Fibroblast of lung (primary cell): ENCODE measurements around the gene PGLYRP4. TPM values are rescaled to one million over a fixed set of nuclear protein-coding genes. Genes with fewer than 3 reads are reported as not detected.

Source experiments
- DNase-seq, 2 donors: peaks; one replicate each; pipeline versions ENCODE4 v3.0.0 to v3.0.0-alpha.2; 2010; ENCODE audit warnings: low read depth in 2 of 2
- H2AFZ ChIP-seq: 2 replicates; pipeline ENCODE4 v1.5.1; 2012; ENCODE audit warnings: low read length, control low read depth, inconsistent platforms
- H3K27ac ChIP-seq: 2 replicates; pipeline ENCODE4 v1.5.1; 2011; ENCODE audit warnings: low read length, control low read depth; ENCODE audit not compliant: insufficient read depth
- H3K27me3 ChIP-seq: 2 replicates; pipeline ENCODE4 v1.5.1; 2011; ENCODE audit warnings: mild to moderate bottlenecking, low read length; ENCODE audit not compliant: control insufficient read depth, insufficient read depth
- H3K36me3 ChIP-seq: 2 replicates; pipeline ENCODE4 v1.5.1; 2011; ENCODE audit warnings: low read length; ENCODE audit not compliant: control insufficient read depth, insufficient read depth
- H3K4me1 ChIP-seq: 2 replicates; pipeline ENCODE4 v1.5.1; 2011; ENCODE audit warnings: low read length; ENCODE audit not compliant: control insufficient read depth, insufficient read depth; ENCODE audit errors: extremely low read depth
- H3K4me2 ChIP-seq: 2 replicates; pipeline ENCODE4 v1.5.1; 2011; ENCODE audit warnings: low read length, control low read depth; ENCODE audit not compliant: insufficient read depth; ENCODE audit errors: extremely low read depth
- H3K4me3 ChIP-seq, 4 experiments: fragments of 200-600 bp in 1 of 4; sonication (generic) in 1 of 4; replicated peaks in 1 of 4; 2 replicates each; pipeline ENCODE4 v1.5.1; 2011 to 2016; ENCODE audit warnings: low read length in 4 of 4, low read depth in 3 of 4, mild to moderate bottlenecking in 3 of 4, control low read depth in 2 of 4, inconsistent platforms in 1 of 4, mixed read lengths in 1 of 4; ENCODE audit not compliant: insufficient read depth in 1 of 4; ENCODE audit errors: control extremely low read depth in 1 of 4
- H3K79me2 ChIP-seq: 2 replicates; pipeline ENCODE4 v1.5.1; 2012; ENCODE audit warnings: mild to moderate bottlenecking, low read length, inconsistent platforms; ENCODE audit not compliant: control insufficient read depth, insufficient read depth
- H3K9ac ChIP-seq: 2 replicates; pipeline ENCODE4 v1.5.1; 2011; ENCODE audit warnings: mild to moderate bottlenecking, low read length, control low read depth; ENCODE audit not compliant: insufficient read depth
- H3K9me3 ChIP-seq: 2 replicates; pipeline ENCODE4 v1.5.1; 2012; ENCODE audit warnings: low read depth, low read length; ENCODE audit not compliant: control insufficient read depth, insufficient read depth
- H4K20me1 ChIP-seq: 2 replicates; pipeline ENCODE4 v1.5.1; 2011; ENCODE audit warnings: low read length; ENCODE audit not compliant: control insufficient read depth, insufficient read depth; ENCODE audit errors: extremely low read depth
- EZH2 ChIP-seq: IDR thresholded peaks from 2 replicates; pipeline ENCODE4 v1.5.1; 2012; ENCODE audit warnings: low read length, control low read depth, mild to moderate bottlenecking; ENCODE audit errors: missing control alignments
- polyA plus RNA-seq, 2 donors: library from polyadenylated mRNA; depleted of rRNA in 1 of 2; stranded (reverse) in 1 of 2; unstranded in 1 of 2; fragments of >200 nt; gene quantifications; 2 replicates each; pipeline ENCODE4 v1.2.1, GENCODE V29; 2011 to 2012; ENCODE audit warnings: missing spikeins in 1 of 2
- total RNA-seq: library from RNA; depleted of rRNA; stranded (reverse); fragments of >200 nt; gene quantifications from 2 replicates; pipeline ENCODE4 v1.2.1, GENCODE V29; 2014
- TF ChIP-seq, protein P1 (sequence below), 2 donors: IDR thresholded peaks in 1 of 2; conservative IDR thresholded peaks in 1 of 2; 1 replicate in 1 of 2; 2 replicates in 1 of 2; pipeline ENCODE4 v1.5.1; 2011 to 2012; ENCODE audit warnings: low read length in 2 of 2, control low read depth in 1 of 2, inconsistent platforms in 1 of 2, low read depth in 1 of 2, mild to moderate bottlenecking in 1 of 2

PGLYRP4 gene
- total and polyA plus RNA-seq, 2 donors (not counting 1 experiment from before 2014, with no cell fraction given) = not detected

DNA sequence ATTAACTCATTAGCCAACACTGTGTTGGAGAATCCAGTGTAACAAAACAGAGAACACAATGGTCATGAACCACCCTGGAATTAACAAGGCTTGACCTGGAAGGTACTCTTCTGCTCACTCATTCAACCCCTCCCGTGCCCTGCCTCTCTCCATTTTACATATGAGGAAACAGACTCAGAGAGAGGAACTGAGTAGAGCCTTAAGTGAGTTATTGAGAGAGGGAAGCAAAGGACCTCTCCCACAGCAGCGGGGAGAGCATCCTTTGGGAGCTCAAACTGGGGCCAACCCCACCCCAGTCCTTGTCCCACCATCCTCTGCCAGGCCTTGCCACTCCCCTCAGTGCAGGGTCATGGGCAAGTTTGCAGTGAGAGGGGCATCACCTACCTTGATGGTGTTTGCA lies 25.4 kb upstream of the PGLYRP4 start:
- Histone ChIP-seq H3K79me2 (no peaks in the 10 kb centered on the region), H3K36me3 (no peaks in the 10 kb centered on the region), H3K4me2 (no peak overlapping the region), H3K27me3 (peaks cover 3% of the 10 kb centered on the region), H3K27ac (no peak overlapping the region), H4K20me1 (no peaks in the 10 kb centered on the region), H3K4me3 (no peak overlapping the region), H3K4me1 (no peaks in the 10 kb centered on the region), H3K9me3 (no peaks in the 10 kb centered on the region), H2AFZ (no peak overlapping the region), H3K9ac (no peak overlapping the region)
- TF ChIP-seq, protein P1, sequence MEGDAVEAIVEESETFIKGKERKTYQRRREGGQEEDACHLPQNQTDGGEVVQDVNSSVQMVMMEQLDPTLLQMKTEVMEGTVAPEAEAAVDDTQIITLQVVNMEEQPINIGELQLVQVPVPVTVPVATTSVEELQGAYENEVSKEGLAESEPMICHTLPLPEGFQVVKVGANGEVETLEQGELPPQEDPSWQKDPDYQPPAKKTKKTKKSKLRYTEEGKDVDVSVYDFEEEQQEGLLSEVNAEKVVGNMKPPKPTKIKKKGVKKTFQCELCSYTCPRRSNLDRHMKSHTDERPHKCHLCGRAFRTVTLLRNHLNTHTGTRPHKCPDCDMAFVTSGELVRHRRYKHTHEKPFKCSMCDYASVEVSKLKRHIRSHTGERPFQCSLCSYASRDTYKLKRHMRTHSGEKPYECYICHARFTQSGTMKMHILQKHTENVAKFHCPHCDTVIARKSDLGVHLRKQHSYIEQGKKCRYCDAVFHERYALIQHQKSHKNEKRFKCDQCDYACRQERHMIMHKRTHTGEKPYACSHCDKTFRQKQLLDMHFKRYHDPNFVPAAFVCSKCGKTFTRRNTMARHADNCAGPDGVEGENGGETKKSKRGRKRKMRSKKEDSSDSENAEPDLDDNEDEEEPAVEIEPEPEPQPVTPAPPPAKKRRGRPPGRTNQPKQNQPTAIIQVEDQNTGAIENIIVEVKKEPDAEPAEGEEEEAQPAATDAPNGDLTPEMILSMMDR (conservative IDR thresholded peaks at IDR 0.05 in 1 of 2, IDR thresholded peaks at IDR 0.05 in 1 of 2; ENCODE audit: low read depth in 1 of 2, low read length in 2 of 2) = no peak
- no peak for DNase-seq

DNA sequence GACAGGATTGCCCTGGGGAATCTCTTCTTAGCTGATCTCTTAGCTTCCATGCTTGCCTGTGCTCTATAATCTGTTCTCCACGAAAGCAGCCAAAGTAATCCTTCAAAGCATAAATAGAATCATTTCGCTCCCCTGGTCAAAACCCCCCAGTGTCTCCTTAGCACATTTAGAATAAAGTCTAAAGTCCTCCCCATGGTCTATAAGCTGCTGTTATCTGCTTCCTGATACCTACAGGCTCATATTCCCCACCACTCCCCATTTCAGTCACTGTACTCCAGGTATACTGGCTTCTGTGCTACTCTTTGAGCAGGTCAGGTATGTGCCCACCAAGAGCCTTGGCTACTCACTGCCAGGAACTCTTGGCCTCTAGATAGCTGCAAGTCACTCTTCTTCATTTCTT lies 23.9 kb upstream of the PGLYRP4 start:
- H3K4me3 ChIP-seq = no peak overlapping the region
- H3K4me1 ChIP-seq = no peaks in the 10 kb centered on the region
- H3K79me2 ChIP-seq = no peaks in the 10 kb centered on the region
- H3K4me2 ChIP-seq = no peak overlapping the region
- no peaks in the 10 kb centered on the region for H3K9me3 ChIP-seq
- no peak overlapping the region for H3K27ac ChIP-seq
- peaks cover 5% of the 10 kb centered on the region for H3K27me3 ChIP-seq
- no peaks in the 10 kb centered on the region for H3K36me3 ChIP-seq
- DNase-seq = no peak
- no peak overlapping the region for H2AFZ ChIP-seq
- TF ChIP-seq, protein P1 (conservative IDR thresholded peaks at IDR 0.05 in 1 of 2, IDR thresholded peaks at IDR 0.05 in 1 of 2; ENCODE audit: low read depth in 1 of 2, low read length in 2 of 2) = no peak
- no peak for TF ChIP-seq EZH2
- H4K20me1 ChIP-seq = no peaks in the 10 kb centered on the region
- no peak overlapping the region for H3K9ac ChIP-seq

- Histone ChIP-seq H3K9me3 (no peaks in the 10 kb centered on the region), H3K36me3 (no peaks in the 10 kb centered on the region), H3K9ac (no peak overlapping the region), H2AFZ (no peak overlapping the region), H3K4me2 (no peak overlapping the region), H3K4me3 (no peak overlapping the region), H3K27ac (no peak overlapping the region), H3K79me2 (no peaks in the 10 kb centered on the region), H4K20me1 (no peaks in the 10 kb centered on the region), H3K4me1 (no peaks in the 10 kb centered on the region), H3K27me3 (peaks cover 5% of the 10 kb centered on the region)
- DNase-seq = no peak
- TF ChIP-seq, protein P1 (conservative IDR thresholded peaks at IDR 0.05 in 1 of 2, IDR thresholded peaks at IDR 0.05 in 1 of 2; ENCODE audit: low read depth in 1 of 2, low read length in 2 of 2) = no peak
Measured at GRCh38 chr1:153371231-153371630, 22.6 kb upstream of the PGLYRP4 start.
